ENCODE results near the gene CPPED1.

Gene CPPED1

DNA sequence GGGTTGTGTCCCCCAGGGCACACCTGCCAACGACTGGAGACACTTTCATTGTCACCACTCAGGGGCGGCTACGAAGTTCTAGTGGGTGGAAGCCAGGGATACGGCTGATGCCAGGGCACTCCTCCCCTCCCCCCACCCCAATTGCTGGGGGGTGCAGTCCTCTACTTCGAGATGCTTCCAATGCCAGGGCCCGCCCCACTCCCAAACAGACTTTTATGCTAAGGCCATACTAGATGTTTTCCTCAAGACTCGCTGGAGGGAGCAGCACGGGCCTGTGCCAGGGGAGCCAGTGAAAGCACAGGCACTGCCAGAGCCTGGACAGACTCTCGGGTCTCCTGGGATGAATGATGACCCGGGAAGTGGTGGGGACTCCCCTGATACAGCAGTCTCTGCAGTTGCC, 178.0 kb downstream of the CPPED1 start:
- no peaks in the 10 kb centered on the region for H3K9me3 ChIP-seq (ENCODE audit: insufficient read depth, low read length)
- H3K4me3 ChIP-seq (ENCODE audit: insufficient read length, low read depth), result no peak overlapping the region
- no peak for DNase-seq (ENCODE audit: low read depth, low spot score)
- H3K9ac ChIP-seq (ENCODE audit: insufficient read length, low read depth), result no peak overlapping the region
- no peak for TF ChIP-seq SUZ12 (IDR thresholded peaks at IDR 0.05; ENCODE audit: extremely low read depth, insufficient read depth, insufficient read length)
- TF ChIP-seq YY1 (IDR thresholded peaks at IDR 0.05; ENCODE audit: insufficient read depth, insufficient read length), result no peak
- no peak for TF ChIP-seq ZNF274 (IDR thresholded peaks at IDR 0.05; ENCODE audit: low read depth, low read length)
- H3K4me1 ChIP-seq (ENCODE audit: insufficient read depth, insufficient read length), result no peaks in the 10 kb centered on the region
- H3K27me3 ChIP-seq (ENCODE audit: insufficient read depth, insufficient read length), result no peaks in the 10 kb centered on the region
- H3K36me3 ChIP-seq (ENCODE audit: insufficient read depth, insufficient read length, low read length), result no peaks in the 10 kb centered on the region

DNA sequence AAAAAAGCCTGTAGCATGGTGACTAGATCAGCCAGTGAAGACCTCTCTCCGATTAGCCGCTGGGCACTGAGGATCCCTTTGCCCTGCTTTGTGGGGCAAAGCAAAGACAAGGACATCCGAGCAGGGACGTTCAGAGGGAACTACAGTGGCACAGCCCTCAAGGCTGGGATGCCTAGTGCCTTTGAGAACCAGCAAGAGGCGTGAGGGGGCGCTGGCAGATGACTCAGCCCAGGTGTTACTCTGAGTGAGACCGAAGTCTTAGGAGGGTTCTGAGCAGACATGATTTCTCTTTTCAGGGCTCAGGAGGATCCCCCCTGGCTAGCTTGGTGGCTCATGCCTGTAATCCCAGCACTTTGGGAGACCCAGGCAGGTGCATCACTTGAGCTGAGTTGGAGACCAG, 178.6 kb downstream of the CPPED1 start:
- Histone ChIP-seq H3K4me3 (ENCODE audit: insufficient read length, low read depth) (no peak overlapping the region), H3K9me3 (ENCODE audit: insufficient read depth, low read length) (no peaks in the 10 kb centered on the region), H3K4me1 (ENCODE audit: insufficient read depth, insufficient read length) (no peaks in the 10 kb centered on the region), H3K9ac (ENCODE audit: insufficient read length, low read depth) (no peak overlapping the region), H3K36me3 (ENCODE audit: insufficient read depth, insufficient read length, low read length) (no peaks in the 10 kb centered on the region), H3K27me3 (ENCODE audit: insufficient read depth, insufficient read length) (no peaks in the 10 kb centered on the region)
- no peak for DNase-seq (ENCODE audit: low read depth, low spot score)
- TF ChIP-seq ZNF274 (IDR thresholded peaks at IDR 0.05; ENCODE audit: low read depth, low read length) (no peak), SUZ12 (IDR thresholded peaks at IDR 0.05; ENCODE audit: extremely low read depth, insufficient read depth, insufficient read length) (no peak), YY1 (IDR thresholded peaks at IDR 0.05; ENCODE audit: insufficient read depth, insufficient read length) (no peak)

DNA sequence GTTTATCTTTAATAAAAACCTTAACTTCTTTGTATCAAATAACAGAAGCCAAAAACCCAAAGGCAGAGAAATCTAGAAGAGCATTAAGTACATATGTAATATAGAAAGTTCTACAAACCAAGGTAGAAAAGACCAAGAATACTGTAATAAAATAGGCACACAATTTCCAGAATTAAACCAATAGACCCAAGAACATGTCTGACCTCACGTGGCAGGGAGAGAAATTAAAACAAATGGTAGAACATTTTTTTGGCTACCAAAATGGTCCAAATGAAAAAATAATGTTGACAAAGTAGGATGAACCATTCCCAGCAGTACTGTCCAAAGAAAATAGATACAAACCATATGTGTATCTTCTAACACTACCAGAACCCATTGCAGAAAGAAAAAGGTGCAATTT, 183.5 kb downstream of the CPPED1 start:
- Histone ChIP-seq H3K36me3 (ENCODE audit: insufficient read depth, insufficient read length, low read length) (no peaks in the 10 kb centered on the region), H3K4me1 (ENCODE audit: insufficient read depth, insufficient read length) (no peaks in the 10 kb centered on the region), H3K4me3 (ENCODE audit: insufficient read length, low read depth) (no peak overlapping the region), H3K9me3 (ENCODE audit: insufficient read depth, low read length) (no peaks in the 10 kb centered on the region), H3K9ac (ENCODE audit: insufficient read length, low read depth) (no peak overlapping the region), H3K27me3 (ENCODE audit: insufficient read depth, insufficient read length) (no peaks in the 10 kb centered on the region)
- TF ChIP-seq SUZ12 (IDR thresholded peaks at IDR 0.05; ENCODE audit: extremely low read depth, insufficient read depth, insufficient read length) (no peak), ZNF274 (IDR thresholded peaks at IDR 0.05; ENCODE audit: low read depth, low read length) (no peak), YY1 (IDR thresholded peaks at IDR 0.05; ENCODE audit: insufficient read depth, insufficient read length) (no peak)
- no peak for DNase-seq (ENCODE audit: low read depth, low spot score)

DNA sequence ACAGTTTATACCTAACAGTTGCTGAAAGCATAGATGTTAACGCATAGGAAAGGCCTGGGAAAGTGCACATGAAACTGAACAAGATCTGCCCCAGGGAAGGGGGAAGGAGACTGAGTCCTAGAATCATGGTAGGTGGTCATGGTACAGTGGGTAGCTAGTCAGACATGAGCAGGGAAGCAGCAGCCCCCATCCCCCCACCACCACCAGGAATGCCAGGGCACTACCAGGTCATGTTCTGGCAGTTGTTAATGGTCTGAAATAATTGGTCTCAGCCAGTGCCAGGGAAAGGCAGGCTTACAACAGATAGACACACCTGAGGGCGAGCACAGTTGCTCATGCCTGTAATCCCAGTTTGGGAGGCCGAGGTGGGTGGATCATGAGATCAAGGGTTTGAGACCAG, 185.2 kb downstream of the CPPED1 start:
- Histone ChIP-seq H3K9me3 (ENCODE audit: insufficient read depth, low read length) (no peaks in the 10 kb centered on the region), H3K27me3 (ENCODE audit: insufficient read depth, insufficient read length) (no peaks in the 10 kb centered on the region), H3K4me3 (ENCODE audit: insufficient read length, low read depth) (no peak overlapping the region), H3K36me3 (ENCODE audit: insufficient read depth, insufficient read length, low read length) (no peaks in the 10 kb centered on the region), H3K9ac (ENCODE audit: insufficient read length, low read depth) (no peak overlapping the region), H3K4me1 (ENCODE audit: insufficient read depth, insufficient read length) (no peaks in the 10 kb centered on the region)
- TF ChIP-seq YY1 (IDR thresholded peaks at IDR 0.05; ENCODE audit: insufficient read depth, insufficient read length) (no peak), SUZ12 (IDR thresholded peaks at IDR 0.05; ENCODE audit: extremely low read depth, insufficient read depth, insufficient read length) (no peak), ZNF274 (IDR thresholded peaks at IDR 0.05; ENCODE audit: low read depth, low read length) (no peak)
- no peak for DNase-seq (ENCODE audit: low read depth, low spot score)

DNA sequence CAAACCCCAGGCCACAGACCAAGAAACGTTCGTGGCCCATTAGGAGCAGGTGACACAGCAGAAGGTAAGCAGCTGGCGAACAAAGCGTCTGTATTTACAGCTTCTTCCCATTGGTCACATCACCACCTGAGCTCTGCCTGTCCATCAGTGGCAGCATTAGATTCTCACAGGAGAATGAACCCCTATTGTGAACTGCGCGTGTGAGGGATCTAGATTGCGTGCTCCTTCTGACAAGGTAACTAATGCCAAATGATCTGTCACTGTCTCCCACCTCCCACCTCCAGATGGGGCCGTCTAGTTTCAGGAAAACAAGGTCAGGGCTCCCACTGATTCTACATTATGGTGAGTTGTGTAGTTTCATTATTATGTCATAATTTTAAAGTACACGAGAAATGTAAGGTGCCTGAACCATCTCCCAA, 186.3 kb downstream of the CPPED1 start:
- no peak for DNase-seq (ENCODE audit: low read depth, low spot score)
- Histone ChIP-seq H3K9me3 (ENCODE audit: insufficient read depth, low read length) (no peaks in the 10 kb centered on the region), H3K36me3 (ENCODE audit: insufficient read depth, insufficient read length, low read length) (no peaks in the 10 kb centered on the region), H3K9ac (ENCODE audit: insufficient read length, low read depth) (no peak overlapping the region), H3K4me1 (ENCODE audit: insufficient read depth, insufficient read length) (peaks cover 6% of the 10 kb centered on the region), H3K4me3 (ENCODE audit: insufficient read length, low read depth) (no peak overlapping the region), H3K27me3 (ENCODE audit: insufficient read depth, insufficient read length) (no peaks in the 10 kb centered on the region)
- TF ChIP-seq SUZ12 (IDR thresholded peaks at IDR 0.05; ENCODE audit: extremely low read depth, insufficient read depth, insufficient read length) (no peak), YY1 (IDR thresholded peaks at IDR 0.05; ENCODE audit: insufficient read depth, insufficient read length) (no peak), ZNF274 (IDR thresholded peaks at IDR 0.05; ENCODE audit: low read depth, low read length) (no peak)

DNA sequence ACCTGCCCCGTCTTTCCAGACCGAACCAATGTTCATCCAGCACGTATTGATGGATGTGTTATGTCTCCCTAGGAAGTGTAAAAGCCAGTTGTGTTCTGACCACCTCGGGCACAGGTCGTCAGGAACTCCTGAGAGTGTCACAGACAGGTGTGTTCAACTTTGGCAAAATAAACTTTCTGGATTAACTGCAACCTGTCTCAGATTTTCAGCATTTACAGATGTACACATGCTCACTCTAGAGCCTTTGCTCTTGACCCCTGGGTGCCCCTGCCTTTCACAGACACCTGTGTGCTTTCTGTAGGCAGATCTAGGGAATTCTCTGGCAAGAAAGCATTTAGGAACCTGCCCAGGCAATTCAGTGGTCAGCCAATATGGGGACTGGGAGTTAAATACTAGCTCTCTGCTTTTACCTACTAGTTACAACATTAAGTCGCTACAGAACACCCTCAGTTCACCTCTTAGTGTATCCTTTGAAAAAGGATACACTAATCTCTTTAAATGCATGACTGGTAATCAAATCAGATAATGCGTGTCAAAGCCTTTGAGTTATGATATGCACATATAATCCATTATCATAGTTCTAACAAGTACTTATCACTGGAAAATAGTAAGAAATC, 188.9 kb downstream of the CPPED1 start:
- Histone ChIP-seq H3K36me3 (ENCODE audit: insufficient read depth, insufficient read length, low read length) (no peaks in the 10 kb centered on the region), H3K27me3 (ENCODE audit: insufficient read depth, insufficient read length) (no peaks in the 10 kb centered on the region), H3K9ac (ENCODE audit: insufficient read length, low read depth) (no peak overlapping the region), H3K4me3 (ENCODE audit: insufficient read length, low read depth) (no peak overlapping the region), H3K9me3 (ENCODE audit: insufficient read depth, low read length) (no peaks in the 10 kb centered on the region), H3K4me1 (ENCODE audit: insufficient read depth, insufficient read length) (peaks cover 6% of the 10 kb centered on the region)
- TF ChIP-seq YY1 (IDR thresholded peaks at IDR 0.05; ENCODE audit: insufficient read depth, insufficient read length) (no peak), SUZ12 (IDR thresholded peaks at IDR 0.05; ENCODE audit: extremely low read depth, insufficient read depth, insufficient read length) (no peak), ZNF274 (IDR thresholded peaks at IDR 0.05; ENCODE audit: low read depth, low read length) (no peak)
- no peak for DNase-seq (ENCODE audit: low read depth, low spot score)

DNA sequence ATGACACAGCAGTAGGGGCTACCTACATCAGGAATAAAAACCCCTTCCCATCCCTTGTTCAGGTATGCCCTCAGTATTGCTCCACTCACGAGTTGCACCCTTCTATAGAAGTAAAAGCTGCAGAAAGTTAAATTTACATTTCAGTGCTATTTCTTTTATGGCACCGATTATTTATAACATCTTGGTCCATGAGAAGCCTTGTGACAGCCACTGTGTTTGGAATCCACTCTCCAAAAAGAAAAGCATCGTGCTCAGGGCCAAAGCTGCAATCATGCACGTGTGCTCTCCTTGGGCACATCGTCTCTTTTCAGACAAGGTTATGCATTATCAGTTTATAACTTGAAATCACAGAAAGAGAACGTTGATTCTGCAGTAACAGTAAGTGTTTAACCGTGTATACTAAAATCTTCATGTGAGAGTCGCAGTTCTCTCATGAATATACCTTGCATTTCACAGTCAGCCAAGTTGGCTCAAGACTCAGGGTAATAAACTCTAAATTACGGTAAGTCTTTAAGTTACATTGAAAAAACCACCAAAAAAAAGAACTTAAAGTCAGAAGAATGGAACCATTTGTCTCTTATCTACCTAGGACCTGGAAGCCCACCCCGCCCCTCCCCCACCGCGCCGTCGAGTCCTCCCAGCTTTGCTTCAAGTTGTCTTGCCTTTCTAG, 189.6 kb downstream of the CPPED1 start:
- Histone ChIP-seq H3K9me3 (ENCODE audit: insufficient read depth, low read length) (no peaks in the 10 kb centered on the region), H3K9ac (ENCODE audit: insufficient read length, low read depth) (no peak overlapping the region), H3K36me3 (ENCODE audit: insufficient read depth, insufficient read length, low read length) (no peaks in the 10 kb centered on the region), H3K27me3 (ENCODE audit: insufficient read depth, insufficient read length) (no peaks in the 10 kb centered on the region), H3K4me3 (ENCODE audit: insufficient read length, low read depth) (no peak overlapping the region), H3K4me1 (ENCODE audit: insufficient read depth, insufficient read length) (peaks cover 6% of the 10 kb centered on the region)
- no peak for DNase-seq (ENCODE audit: low read depth, low spot score)
- TF ChIP-seq SUZ12 (IDR thresholded peaks at IDR 0.05; ENCODE audit: extremely low read depth, insufficient read depth, insufficient read length) (no peak), YY1 (IDR thresholded peaks at IDR 0.05; ENCODE audit: insufficient read depth, insufficient read length) (no peak), ZNF274 (IDR thresholded peaks at IDR 0.05; ENCODE audit: low read depth, low read length) (no peak)
